ENCODE data around the gene NR5A2.

Gene NR5A2

DNA sequence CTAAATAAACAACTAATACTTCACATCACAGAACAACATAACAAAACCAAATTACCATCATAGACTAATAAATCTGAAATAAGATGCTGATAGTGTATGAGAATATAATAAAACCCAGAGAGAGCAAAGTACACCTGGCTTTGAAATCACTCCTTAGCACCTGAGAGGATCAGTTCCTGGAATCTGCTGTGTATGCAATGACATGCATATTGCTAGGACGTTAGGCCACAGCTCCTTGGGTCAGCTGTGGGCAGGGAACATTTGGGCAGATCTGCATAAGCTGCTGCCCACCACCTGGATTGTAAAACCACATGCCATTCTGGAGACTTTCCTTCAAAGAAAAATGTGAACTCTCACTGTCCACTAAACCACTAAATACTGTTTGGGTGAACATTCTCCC is 81.1 kb downstream of the NR5A2 start:
- H3K27me3 ChIP-seq (ENCODE audit: control insufficient read depth in 5 of 5, insufficient read depth in 4 of 5, low read length in 5 of 5): no peaks in the 10 kb centered on the region
- H3K4me1 ChIP-seq (ENCODE audit: control insufficient read depth in 5 of 5, insufficient read depth in 5 of 5, low read length in 5 of 5): peaks cover 0 to 23% (median 0%) of the 10 kb centered on the region in 5 donors
- H3K9ac ChIP-seq (ENCODE audit: low read length in 5 of 5): no peak overlapping the region
- H3K36me3 ChIP-seq (ENCODE audit: control insufficient read depth in 5 of 5, insufficient read depth in 5 of 5, low read length in 5 of 5): no peaks in the 10 kb centered on the region
- H3K9me3 ChIP-seq (ENCODE audit: control insufficient read depth in 5 of 5, low read length in 5 of 5): no peaks in the 10 kb centered on the region
- H3K4me3 ChIP-seq (ENCODE audit: low read depth in 1 of 5, low read length in 5 of 5): no peak overlapping the region
- no peak overlapping the region for H3K27ac ChIP-seq (ENCODE audit: low read depth, low read length)

DNA sequence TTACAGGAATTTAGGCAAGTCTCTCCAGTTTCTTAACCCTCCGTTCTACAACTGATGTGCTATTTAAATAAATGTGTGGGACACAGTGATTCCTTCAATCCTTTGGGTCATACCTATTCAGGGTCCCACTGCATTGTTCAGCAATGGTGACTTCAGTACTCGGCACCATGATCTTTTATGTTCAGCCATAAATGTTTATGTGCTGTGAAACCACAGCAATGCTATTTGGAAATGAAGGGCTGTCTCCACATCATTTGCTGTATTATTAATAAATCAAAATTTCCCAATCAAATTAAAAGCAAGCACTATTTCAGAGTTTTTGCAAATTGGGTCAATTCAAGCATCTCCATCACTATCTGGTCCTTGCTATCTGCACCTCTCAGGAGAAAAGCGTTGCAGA is 84.8 kb downstream of the NR5A2 start:
- Histone ChIP-seq H3K9me3 (ENCODE audit: control insufficient read depth in 5 of 5, low read length in 5 of 5) (no peaks in the 10 kb centered on the region), H3K27ac (ENCODE audit: low read depth, low read length) (no peak overlapping the region), H3K27me3 (ENCODE audit: control insufficient read depth in 5 of 5, insufficient read depth in 4 of 5, low read length in 5 of 5) (no peaks in the 10 kb centered on the region), H3K4me3 (ENCODE audit: low read depth in 1 of 5, low read length in 5 of 5) (no peak overlapping the region), H3K36me3 (ENCODE audit: control insufficient read depth in 5 of 5, insufficient read depth in 5 of 5, low read length in 5 of 5) (no peaks in the 10 kb centered on the region), H3K9ac (ENCODE audit: low read length in 5 of 5) (no peak overlapping the region), H3K4me1 (ENCODE audit: control insufficient read depth in 5 of 5, insufficient read depth in 5 of 5, low read length in 5 of 5) (peaks cover 0 to 16% (median 0%) of the 10 kb centered on the region in 5 donors)

DNA sequence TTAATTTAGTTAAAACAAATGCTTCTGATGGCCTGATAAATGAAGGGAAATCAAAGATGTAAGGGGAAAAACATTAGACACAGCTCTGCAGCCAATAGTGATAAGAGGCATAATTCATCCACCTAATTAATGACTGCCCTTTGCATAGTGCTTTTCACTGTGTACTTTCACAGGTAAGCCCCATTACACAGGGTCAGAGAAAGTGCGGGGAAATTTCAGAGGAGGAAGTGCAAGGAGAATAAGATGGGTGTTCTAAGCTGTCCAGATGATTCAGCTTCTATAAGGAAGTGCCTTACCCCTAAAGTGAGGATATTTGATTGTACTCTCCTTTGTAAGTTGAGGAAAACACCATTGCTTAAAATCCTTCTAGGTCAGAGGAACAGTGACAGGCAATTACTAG is 88.0 kb downstream of the NR5A2 start:
- Histone ChIP-seq H3K9ac (ENCODE audit: low read length in 5 of 5) (no peak overlapping the region), H3K4me3 (ENCODE audit: low read depth in 1 of 5, low read length in 5 of 5) (no peak overlapping the region), H3K9me3 (ENCODE audit: control insufficient read depth in 5 of 5, low read length in 5 of 5) (no peaks in the 10 kb centered on the region), H3K27ac (ENCODE audit: low read depth, low read length) (no peak overlapping the region), H3K36me3 (ENCODE audit: control insufficient read depth in 5 of 5, insufficient read depth in 5 of 5, low read length in 5 of 5) (no peaks in the 10 kb centered on the region), H3K4me1 (ENCODE audit: control insufficient read depth in 5 of 5, insufficient read depth in 5 of 5, low read length in 5 of 5) (peaks cover 0 to 16% (median 0%) of the 10 kb centered on the region in 5 donors), H3K27me3 (ENCODE audit: control insufficient read depth in 5 of 5, insufficient read depth in 4 of 5, low read length in 5 of 5) (no peaks in the 10 kb centered on the region)

DNA sequence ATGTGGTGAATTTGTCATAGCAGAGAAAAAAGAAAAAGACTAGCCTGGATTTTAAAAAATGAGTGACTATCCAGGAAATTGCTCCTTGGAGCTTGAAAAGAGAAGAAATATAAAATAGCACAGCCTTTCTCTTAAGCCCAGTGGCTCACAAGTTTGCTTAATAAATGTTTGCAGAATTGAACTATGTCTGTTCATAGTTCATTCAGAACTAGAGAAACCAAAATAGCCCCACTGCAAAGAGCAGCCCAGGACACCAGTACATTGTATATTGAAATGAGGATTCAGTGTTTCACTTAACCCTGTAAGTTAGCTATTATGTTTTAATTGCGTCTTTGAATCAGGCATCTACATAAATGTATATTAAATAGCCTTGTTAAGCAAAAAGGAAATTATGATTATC is 88.8 kb downstream of the NR5A2 start:
- Histone ChIP-seq H3K27ac (ENCODE audit: low read depth, low read length) (no peak overlapping the region), H3K27me3 (ENCODE audit: control insufficient read depth in 5 of 5, insufficient read depth in 4 of 5, low read length in 5 of 5) (no peaks in the 10 kb centered on the region), H3K4me1 (ENCODE audit: control insufficient read depth in 5 of 5, insufficient read depth in 5 of 5, low read length in 5 of 5) (peaks cover 0 to 11% (median 0%) of the 10 kb centered on the region in 5 donors), H3K36me3 (ENCODE audit: control insufficient read depth in 5 of 5, insufficient read depth in 5 of 5, low read length in 5 of 5) (no peaks in the 10 kb centered on the region), H3K9ac (ENCODE audit: low read length in 5 of 5) (no peak overlapping the region), H3K9me3 (ENCODE audit: control insufficient read depth in 5 of 5, low read length in 5 of 5) (no peaks in the 10 kb centered on the region), H3K4me3 (ENCODE audit: low read depth in 1 of 5, low read length in 5 of 5) (no peak overlapping the region)

DNA sequence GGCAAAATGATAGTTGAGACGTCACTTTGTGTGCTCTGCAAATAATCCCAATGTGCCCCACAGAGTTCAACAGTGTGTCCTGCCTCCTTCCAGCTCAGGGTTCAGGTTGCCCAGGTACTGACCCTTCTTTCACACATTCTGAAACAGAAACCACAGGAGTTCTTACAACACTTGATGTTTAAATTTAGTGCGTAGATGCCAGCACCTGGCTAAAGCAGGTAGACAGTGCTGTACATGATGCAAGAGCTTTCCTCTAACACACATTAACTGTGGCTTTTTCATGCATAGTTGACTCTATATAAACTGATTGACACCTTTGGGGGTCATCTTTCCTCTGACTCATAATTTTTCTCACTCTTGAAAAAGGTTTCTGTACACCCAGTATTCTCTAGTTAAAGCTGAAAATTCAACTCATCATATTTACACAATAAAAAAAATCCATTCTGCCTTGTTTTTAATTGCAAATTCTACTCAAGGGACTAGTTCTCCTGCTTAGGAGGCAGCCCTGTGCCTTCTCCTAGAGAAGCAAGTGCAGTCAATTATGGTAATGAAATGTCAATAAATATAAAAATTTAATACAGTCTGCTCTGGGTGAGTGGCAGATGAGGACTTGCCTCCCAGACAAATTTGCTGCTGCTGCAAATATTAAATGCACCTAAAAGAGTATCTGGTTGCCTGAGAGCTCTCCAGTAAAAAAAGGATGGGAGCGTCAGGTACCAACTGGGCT is 91.4 kb downstream of the NR5A2 start:
- no peak overlapping the region for H3K27ac ChIP-seq (ENCODE audit: low read depth, low read length)
- no peaks in the 10 kb centered on the region for H3K27me3 ChIP-seq (ENCODE audit: control insufficient read depth in 5 of 5, insufficient read depth in 4 of 5, low read length in 5 of 5)
- H3K36me3 ChIP-seq (ENCODE audit: control insufficient read depth in 5 of 5, insufficient read depth in 5 of 5, low read length in 5 of 5): no peaks in the 10 kb centered on the region
- no peak overlapping the region for H3K9ac ChIP-seq (ENCODE audit: low read length in 5 of 5)
- H3K4me3 ChIP-seq (ENCODE audit: low read depth in 1 of 5, low read length in 5 of 5): no peak overlapping the region
- H3K4me1 ChIP-seq (ENCODE audit: control insufficient read depth in 5 of 5, insufficient read depth in 5 of 5, low read length in 5 of 5): no peaks in the 10 kb centered on the region
- no peaks in the 10 kb centered on the region for H3K9me3 ChIP-seq (ENCODE audit: control insufficient read depth in 5 of 5, low read length in 5 of 5)

DNA sequence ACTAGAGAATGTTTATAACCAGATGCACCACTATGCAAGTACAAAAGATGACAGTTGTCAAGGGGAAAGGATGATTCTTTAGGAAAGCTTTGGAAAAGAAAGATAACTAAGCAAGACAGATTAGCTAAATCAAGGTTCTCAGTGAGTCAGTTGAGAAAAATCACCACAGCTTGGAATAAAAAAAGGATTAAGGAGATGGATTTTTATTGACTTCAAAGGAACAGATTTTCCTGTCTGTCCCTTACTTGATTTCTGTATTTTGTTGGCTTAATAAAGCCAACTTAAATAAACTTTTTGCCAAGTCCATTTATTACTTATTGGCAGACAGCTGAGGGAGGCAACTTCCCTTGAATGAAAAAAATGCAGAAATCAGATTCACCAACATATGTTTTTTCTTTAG is 93.9 kb downstream of the NR5A2 start:
- no peaks in the 10 kb centered on the region for H3K4me1 ChIP-seq (ENCODE audit: control insufficient read depth in 5 of 5, insufficient read depth in 5 of 5, low read length in 5 of 5)
- no peak overlapping the region for H3K4me3 ChIP-seq (ENCODE audit: low read depth in 1 of 5, low read length in 5 of 5)
- H3K27me3 ChIP-seq (ENCODE audit: control insufficient read depth in 5 of 5, insufficient read depth in 4 of 5, low read length in 5 of 5): no peaks in the 10 kb centered on the region
- no peaks in the 10 kb centered on the region for H3K9me3 ChIP-seq (ENCODE audit: control insufficient read depth in 5 of 5, low read length in 5 of 5)
- no peak overlapping the region for H3K9ac ChIP-seq (ENCODE audit: low read length in 5 of 5)
- no peak overlapping the region for H3K27ac ChIP-seq (ENCODE audit: low read depth, low read length)
- H3K36me3 ChIP-seq (ENCODE audit: control insufficient read depth in 5 of 5, insufficient read depth in 5 of 5, low read length in 5 of 5): no peaks in the 10 kb centered on the region

DNA sequence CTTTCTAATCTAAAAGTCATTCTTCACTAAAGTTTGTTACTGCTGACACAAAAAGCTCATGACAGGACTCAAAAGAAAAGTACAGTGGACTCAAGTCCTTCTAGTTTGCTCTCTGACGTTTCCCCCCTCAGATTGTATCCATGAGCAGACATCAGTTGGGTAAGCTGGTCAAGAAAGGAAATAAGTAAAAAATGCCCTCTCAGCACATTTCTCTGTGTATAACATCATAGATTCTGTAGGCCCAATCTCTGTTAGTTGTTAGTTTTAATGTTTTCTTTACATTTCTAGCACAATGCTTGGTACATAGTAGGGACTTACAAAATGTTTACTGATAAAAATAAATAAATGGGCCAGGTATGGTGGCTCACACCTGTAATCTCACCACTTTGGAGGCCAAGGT is 96.8 kb downstream of the NR5A2 start:
- Histone ChIP-seq H3K36me3 (ENCODE audit: control insufficient read depth in 5 of 5, insufficient read depth in 5 of 5, low read length in 5 of 5) (no peaks in the 10 kb centered on the region), H3K9ac (ENCODE audit: low read length in 5 of 5) (no peak overlapping the region), H3K27me3 (ENCODE audit: control insufficient read depth in 5 of 5, insufficient read depth in 4 of 5, low read length in 5 of 5) (no peaks in the 10 kb centered on the region), H3K4me1 (ENCODE audit: control insufficient read depth in 5 of 5, insufficient read depth in 5 of 5, low read length in 5 of 5) (peaks cover 0 to 5% (median 0%) of the 10 kb centered on the region in 5 donors), H3K9me3 (ENCODE audit: control insufficient read depth in 5 of 5, low read length in 5 of 5) (no peaks in the 10 kb centered on the region), H3K27ac (ENCODE audit: low read depth, low read length) (no peak overlapping the region), H3K4me3 (ENCODE audit: low read depth in 1 of 5, low read length in 5 of 5) (no peak overlapping the region)

DNA sequence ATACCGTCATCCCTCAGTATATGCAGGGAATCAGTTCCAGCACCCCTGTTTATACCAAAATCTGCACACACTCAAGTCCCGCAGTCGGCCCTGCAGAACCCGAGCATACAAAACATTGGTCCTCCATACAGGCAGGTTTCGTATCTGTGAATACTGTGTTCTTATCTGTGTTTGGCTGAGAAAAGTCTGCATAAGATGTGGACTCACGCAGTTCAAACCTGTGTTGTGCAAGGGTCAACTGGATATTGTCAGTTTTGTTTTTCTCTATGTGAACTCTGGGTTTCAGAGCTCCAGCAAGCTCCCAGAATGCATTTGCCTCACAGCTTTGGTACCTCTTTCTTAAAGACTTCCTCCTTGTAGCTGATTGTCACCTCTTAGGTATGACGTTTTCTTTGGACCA is 100.6 kb downstream of the NR5A2 start:
- Histone ChIP-seq H3K36me3 (ENCODE audit: control insufficient read depth in 5 of 5, insufficient read depth in 5 of 5, low read length in 5 of 5) (no peaks in the 10 kb centered on the region), H3K27ac (ENCODE audit: low read depth, low read length) (no peak overlapping the region), H3K9me3 (ENCODE audit: control insufficient read depth in 5 of 5, low read length in 5 of 5) (no peaks in the 10 kb centered on the region), H3K27me3 (ENCODE audit: control insufficient read depth in 5 of 5, insufficient read depth in 4 of 5, low read length in 5 of 5) (no peaks in the 10 kb centered on the region), H3K4me1 (ENCODE audit: control insufficient read depth in 5 of 5, insufficient read depth in 5 of 5, low read length in 5 of 5) (peaks cover 0 to 9% (median 0%) of the 10 kb centered on the region in 5 donors), H3K4me3 (ENCODE audit: low read depth in 1 of 5, low read length in 5 of 5) (no peak overlapping the region), H3K9ac (ENCODE audit: low read length in 5 of 5) (no peak overlapping the region)

DNA sequence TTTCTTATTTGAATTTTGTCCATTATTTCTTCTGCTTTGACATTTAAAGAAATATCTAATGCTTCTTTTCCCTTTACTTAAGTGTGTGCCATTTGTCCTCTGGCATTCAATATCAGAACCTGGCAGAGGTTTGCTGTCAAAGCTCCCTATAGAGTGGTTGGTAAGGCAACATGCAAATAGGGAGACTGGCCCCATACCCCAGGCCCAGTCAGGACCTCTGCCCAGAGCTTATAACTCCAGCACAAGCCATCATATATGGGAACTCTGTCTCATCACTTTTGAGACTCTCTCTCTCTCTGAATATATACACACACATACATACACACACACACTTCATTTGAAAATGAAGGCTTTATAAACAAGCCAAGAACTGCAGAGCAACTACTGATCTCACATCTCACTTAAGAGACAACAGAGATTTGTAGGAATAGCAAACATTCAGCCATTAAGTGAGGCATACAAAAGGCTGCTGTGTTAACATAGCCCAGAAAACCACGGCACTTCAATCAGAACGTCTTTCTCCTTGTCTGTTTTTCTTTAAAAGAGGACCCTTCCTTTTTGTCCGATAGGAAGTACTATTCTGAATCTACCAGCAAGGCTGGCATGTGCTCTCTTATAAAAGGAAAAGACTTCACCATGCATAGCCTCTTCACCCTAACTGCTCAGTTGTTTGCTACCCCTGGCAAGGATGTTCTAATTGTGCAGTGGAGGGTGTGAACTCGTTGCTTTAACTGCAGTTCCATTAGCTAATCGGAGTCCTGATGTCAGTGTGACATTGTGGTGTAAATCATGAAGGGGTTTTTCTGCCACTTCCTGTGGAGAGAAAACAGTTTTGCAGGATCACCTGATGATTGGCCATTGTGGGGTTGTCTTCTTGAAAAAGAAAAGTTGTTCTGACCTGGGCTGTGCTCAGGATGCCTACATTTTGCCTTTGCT is 101.7 kb downstream of the NR5A2 start:
- H3K9me3 ChIP-seq (ENCODE audit: control insufficient read depth in 5 of 5, low read length in 5 of 5): no peaks in the 10 kb centered on the region
- H3K36me3 ChIP-seq (ENCODE audit: control insufficient read depth in 5 of 5, insufficient read depth in 5 of 5, low read length in 5 of 5): no peaks in the 10 kb centered on the region
- H3K4me3 ChIP-seq (ENCODE audit: low read depth in 1 of 5, low read length in 5 of 5): no peak overlapping the region
- peaks cover 0 to 9% (median 0%) of the 10 kb centered on the region in 5 donors for H3K4me1 ChIP-seq (ENCODE audit: control insufficient read depth in 5 of 5, insufficient read depth in 5 of 5, low read length in 5 of 5)
- H3K27me3 ChIP-seq (ENCODE audit: control insufficient read depth in 5 of 5, insufficient read depth in 4 of 5, low read length in 5 of 5): no peaks in the 10 kb centered on the region
- H3K9ac ChIP-seq (ENCODE audit: low read length in 5 of 5): no peak overlapping the region
- no peak overlapping the region for H3K27ac ChIP-seq (ENCODE audit: low read depth, low read length)

DNA sequence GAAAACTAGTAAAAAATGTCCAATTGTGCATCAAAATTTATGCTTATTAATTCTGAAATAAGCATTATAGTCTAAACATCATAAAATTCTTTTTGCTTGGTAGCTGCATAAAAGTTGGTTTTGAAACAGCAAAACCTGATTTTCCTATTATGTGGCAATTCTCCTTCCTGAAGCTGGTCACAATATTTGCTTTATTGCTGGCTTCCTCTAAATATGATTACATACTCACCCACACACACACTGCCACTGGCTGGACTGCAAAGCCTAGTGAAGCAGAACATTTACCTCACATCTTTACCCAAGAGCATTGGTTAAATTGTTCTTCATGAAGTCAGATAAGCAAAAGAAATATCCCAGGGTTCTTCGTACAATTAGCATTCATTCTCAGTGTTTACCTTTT is 103.0 kb downstream of the NR5A2 start:
- Histone ChIP-seq H3K27ac (ENCODE audit: low read depth, low read length) (no peak overlapping the region), H3K9ac (ENCODE audit: low read length in 5 of 5) (no peak overlapping the region), H3K4me1 (ENCODE audit: control insufficient read depth in 5 of 5, insufficient read depth in 5 of 5, low read length in 5 of 5) (peaks cover 0 to 9% (median 0%) of the 10 kb centered on the region in 5 donors)

More for the DNA sequence above, 103.0 kb downstream of the NR5A2 start:
- H3K9me3 ChIP-seq (ENCODE audit: control insufficient read depth in 5 of 5, low read length in 5 of 5): no peaks in the 10 kb centered on the region
- H3K27me3 ChIP-seq (ENCODE audit: control insufficient read depth in 5 of 5, insufficient read depth in 4 of 5, low read length in 5 of 5): no peaks in the 10 kb centered on the region
- no peaks in the 10 kb centered on the region for H3K36me3 ChIP-seq (ENCODE audit: control insufficient read depth in 5 of 5, insufficient read depth in 5 of 5, low read length in 5 of 5)
- no peak overlapping the region for H3K4me3 ChIP-seq (ENCODE audit: low read depth in 1 of 5, low read length in 5 of 5)
